RCC 7860 (cell line): ENCODE measurements around the gene SMYD1.
A peak's percentile ranks its signal among the peaks of the same experiment; 100 is the strongest.

Source experiments
- DNase-seq: peaks from one replicate; pipeline ENCODE4 v3.0.0-alpha.2; 2015; ENCODE audit warnings: low spot score
- FAIRE-seq: peaks from 2 replicates; lab custom pipeline; 2012; peaks lifted over from hg19 to GRCh38; lab: Jason Lieb, UNC

Gene SMYD1

GRCh38 chr2:88055371-88056128, 12.1 kb upstream of the SMYD1 start, which contains the start of gene KRCC1:
KRCC1 (minus strand) TSS chr2:88055783; CDS start chr2:88028563, 27,220 bp downstream.
- DNase-seq, result peak; percentile 91
- FAIRE-seq, result peak; percentile 48

GRCh38 chr2:88057437-88057844, 10.2 kb upstream of the SMYD1 start:
- DNase-seq (peak; percentile 94), FAIRE-seq (peak; percentile 95)

- DNase-seq (no peak), FAIRE-seq (no peak)
These were observed 9.4 kb upstream of the SMYD1 start for GRCh38 chr2:88058191-88058590.

GRCh38 chr2:88059979-88060906, 7.4 kb upstream of the SMYD1 start:
- FAIRE-seq (peak; percentile 65), DNase-seq (peak; percentile 61)

- no peak for FAIRE-seq
- DNase-seq, result no peak
These were observed 6.7 kb upstream of the SMYD1 start for GRCh38 chr2:88060907-88061275.

- FAIRE-seq (no peak), DNase-seq (no peak)
These were observed 6.3 kb upstream of the SMYD1 start for GRCh38 chr2:88061295-88061694.

GRCh38 chr2:88066543-88066942, 1.1 kb upstream of the SMYD1 start:
- no peak for DNase-seq

GRCh38 chr2:88067189-88067588, 436 bp upstream of the SMYD1 start:
- no peak for DNase-seq

More at GRCh38 chr2:88066543-88066942, 1.1 kb upstream of the SMYD1 start:
- FAIRE-seq, result no peak

GRCh38 chr2:88068044-88068443, 419 bp downstream of the SMYD1 start:
- DNase-seq (no peak), FAIRE-seq (no peak)

More at GRCh38 chr2:88067189-88067588, 436 bp upstream of the SMYD1 start:
- no peak for FAIRE-seq

- FAIRE-seq (no peak), DNase-seq (no peak)
These were observed 1.5 kb downstream of the SMYD1 start for GRCh38 chr2:88069117-88069516.

GRCh38 chr2:88070055-88070454, 2.4 kb downstream of the SMYD1 start:
- FAIRE-seq (no peak), DNase-seq (no peak)

GRCh38 chr2:88071365-88071764, 3.7 kb downstream of the SMYD1 start:
- DNase-seq, result no peak
- FAIRE-seq, result no peak

GRCh38 chr2:88074150-88074549, 6.5 kb downstream of the SMYD1 start:
- FAIRE-seq (no peak), DNase-seq (no peak)

GRCh38 chr2:88074854-88075292, 7.2 kb downstream of the SMYD1 start:
- DNase-seq, result peak; percentile 47
- FAIRE-seq, result no peak

- FAIRE-seq (no peak), DNase-seq (no peak)
These were observed 9.5 kb downstream of the SMYD1 start for GRCh38 chr2:88077080-88077479.

GRCh38 chr2:88078643-88079172, 11.1 kb downstream of the SMYD1 start:
- DNase-seq, result no peak
- no peak for FAIRE-seq

GRCh38 chr2:88080545-88080944, 12.9 kb downstream of the SMYD1 start:
- DNase-seq, result no peak
- no peak for FAIRE-seq

- no peak for DNase-seq
- FAIRE-seq, result no peak
These were observed 14.4 kb downstream of the SMYD1 start for GRCh38 chr2:88081924-88082608.

- DNase-seq, result no peak
- no peak for FAIRE-seq
These were observed 15.2 kb downstream of the SMYD1 start for GRCh38 chr2:88082781-88083180.

- FAIRE-seq (no peak), DNase-seq (no peak)
These were observed 17.5 kb downstream of the SMYD1 start for GRCh38 chr2:88085099-88085498.

GRCh38 chr2:88085602-88086001, 18.0 kb downstream of the SMYD1 start:
- no peak for FAIRE-seq
- DNase-seq, result no peak
